K562 (cell line): ENCODE measurements around the gene CAMK2D. TPM values are rescaled to one million over a fixed set of nuclear protein-coding genes. Genes with fewer than 3 reads are reported as not detected.

Experiments
- ATAC-seq: fragments of 200-7000 bp; cut with Tn5 transposase; 3 replicates; pipeline ENCODE4 v1.9.1; 2020; ENCODE audit warnings: moderate library complexity
- BruUV-seq: library from RNA; stranded (reverse); fragments of 400-500 nt; replicated peaks from 2 replicates; lab custom pipeline; 2021; lab: Mats Ljungman, UMichigan
- CTCF ChIA-PET: fragments of 300-600 bp; formaldehyde crosslinking; extraction: SDS; loops from one replicate; lab custom pipeline; 2021; ENCODE audit warnings: low intra/inter-chr PET ratio; lab: Yijun Ruan, JAX
- POLR2A ChIA-PET: fragments of 300-600, 350-650 bp; sonication (Branson Sonifier 250); formaldehyde crosslinking; extraction: SDS; loops from one replicate; lab custom pipeline; 2021; ENCODE audit warnings: antibody characterized with exemption, inconsistent platforms; lab: Yijun Ruan, JAX
- DNase-seq, 4 experiments: peaks; one replicate each; pipeline versions ENCODE4 v3.0.0 to v3.0.0-alpha.2; 2011 to 2018; ENCODE audit warnings: low spot score in 3 of 4, mixed read lengths in 3 of 4; ENCODE audit errors: extremely low read depth in 1 of 4
- FAIRE-seq: peaks from 2 replicates; lab custom pipeline; 2011; peaks lifted over from hg19 to GRCh38; lab: Jason Lieb, UNC
- H2AFZ ChIP-seq: 2 replicates; pipeline ENCODE4 v1.6.0; 2011; ENCODE audit warnings: low read depth, low read length, control low read depth, inconsistent platforms
- H3K27ac ChIP-seq: fragments of 200-600 bp; 3 replicates; pipeline ENCODE4 v1.8.0; 2011; ENCODE audit warnings: low read depth, mild to moderate bottlenecking, control low read depth, inconsistent platforms, low read length, moderate library complexity, mixed read lengths; ENCODE audit errors: extremely low read depth
- H3K27me3 ChIP-seq, 2 experiments: fragments of 300-600 bp in 1 of 2; 2 replicates in 1 of 2; 3 replicates in 1 of 2; pipeline versions ENCODE4 v1.6.0 to v1.8.0; 2011; ENCODE audit warnings: inconsistent platforms in 2 of 2, low read length in 2 of 2, mild to moderate bottlenecking in 1 of 2, mixed read lengths in 1 of 2, moderate library complexity in 1 of 2; ENCODE audit not compliant: control insufficient read depth in 2 of 2, insufficient read depth in 2 of 2
- H3K36me3 ChIP-seq: fragments of 300-600 bp; 3 replicates; pipeline ENCODE4 v1.8.0; 2011; ENCODE audit warnings: mild to moderate bottlenecking, low read length, inconsistent platforms; ENCODE audit not compliant: control insufficient read depth, insufficient read depth
- H3K4me1 ChIP-seq, 2 experiments: fragments of 200-600 bp in 1 of 2; replicated peaks in 1 of 2; 2 replicates in 1 of 2; 3 replicates in 1 of 2; pipeline versions ENCODE4 v1.5.1 to v1.8.0; 2011; ENCODE audit warnings: inconsistent platforms in 2 of 2, low read length in 2 of 2, mild to moderate bottlenecking in 1 of 2, mixed read lengths in 1 of 2, moderate library complexity in 1 of 2; ENCODE audit not compliant: control insufficient read depth in 2 of 2, insufficient read depth in 2 of 2
- H3K4me2 ChIP-seq: 2 replicates; pipeline ENCODE4 v1.6.1; 2011; ENCODE audit warnings: low read length, control low read depth, inconsistent platforms, mixed read lengths; ENCODE audit not compliant: insufficient read depth
- H3K4me3 ChIP-seq: fragments of 200-600 bp; sonication (generic), shearing (Covaris generic); 2 replicates; pipeline ENCODE4 v1.5.1; 2016; ENCODE audit warnings: control low read depth, inconsistent platforms
- H3K79me2 ChIP-seq: fragments of 200-600 bp; 3 replicates; pipeline ENCODE4 v1.8.0; 2011; ENCODE audit warnings: low read length, inconsistent platforms; ENCODE audit not compliant: control insufficient read depth, insufficient read depth
- H3K9ac ChIP-seq, 2 experiments: 2 replicates each; pipeline versions ENCODE4 v1.6.0 to v1.6.1; 2011; ENCODE audit warnings: low read depth in 2 of 2, low read length in 2 of 2, control low read depth in 1 of 2, inconsistent platforms in 1 of 2, mild to moderate bottlenecking in 1 of 2, mixed read lengths in 1 of 2; ENCODE audit not compliant: insufficient read depth in 1 of 2
- H3K9me1 ChIP-seq: one replicate; pipeline ENCODE4 v1.6.0; 2011; ENCODE audit warnings: inconsistent platforms, mild to moderate bottlenecking, low read length, moderate library complexity; ENCODE audit not compliant: control insufficient read depth, insufficient read depth
- H3K9me3 ChIP-seq: replicated peaks from 2 replicates; pipeline ENCODE4 v1.5.1; 2011; ENCODE audit warnings: low read depth, low read length, inconsistent platforms; ENCODE audit not compliant: control insufficient read depth, insufficient read depth
- H4K20me1 ChIP-seq: replicated peaks from 2 replicates; pipeline ENCODE4 v1.6.1; 2011; ENCODE audit warnings: low read length, inconsistent platforms, mixed read lengths; ENCODE audit not compliant: control insufficient read depth, insufficient read depth
- CAMTA2 ChIP-seq: fragments of 250-450 bp; sonication (Bioruptor Pico); conservative IDR thresholded peaks from 2 replicates; pipeline ENCODE4 v1.5.1; 2022
- CBFA2T3 ChIP-seq: fragments of 450-650 bp; IDR thresholded peaks from 2 replicates; pipeline ENCODE4 v1.6.1; 2017
- HNRNPL ChIP-seq: fragments of 200-400 bp; formaldehyde crosslinking; IDR thresholded peaks from 2 replicates; pipeline ENCODE4 v1.6.1; 2017; ENCODE audit warnings: low read depth, mild to moderate bottlenecking, low read length
- KAT7 ChIP-seq: sonication (generic); formaldehyde crosslinking; IDR thresholded peaks from 2 replicates; pipeline ENCODE4 v1.8.0; 2022; ENCODE audit warnings: missing genetic modification reagents, mild to moderate bottlenecking, borderline replicate concordance
- TEAD4 ChIP-seq, 2 experiments: sonication (generic) in 1 of 2; formaldehyde crosslinking in 1 of 2; IDR thresholded peaks; 2 replicates each; pipeline versions ENCODE4 v1.6.1 to v1.8.0; 2012 to 2022; ENCODE audit warnings: borderline replicate concordance in 1 of 2, inconsistent platforms in 1 of 2, low read length in 1 of 2, mild to moderate bottlenecking in 1 of 2, missing genetic modification reagents in 1 of 2
- ZNF717 ChIP-seq: fragments of 250-450 bp; sonication (Bioruptor Pico); IDR thresholded peaks from 2 replicates; pipeline ENCODE4 v1.5.0; 2021
- in situ Hi-C: fragments of 300-500 bp; cut with MboI; formaldehyde crosslinking; loops from 4 replicates; pipeline ENCODE4 v1.15.0; 2018; ENCODE audit warnings: inconsistent platforms, mixed read lengths
- intact Hi-C: fragments of 100-400 bp; cut with micrococcal nuclease; formaldehyde crosslinking; loops from 2 replicates; pipeline ENCODE4 v1.14.2; 2022
- polyA plus RNA-seq, 8 experiments: library from polyadenylated mRNA; depleted of rRNA in 4 of 8; stranded (reverse) in 5 of 8; unstranded in 3 of 8; fragments of >200 nt; fragmentation: Nextera tagmentation in 2 of 8; fragmentation: Illumina TruSeq in 1 of 8; extraction: Ambion mirVana in 2 of 8; extraction: Trizol in 1 of 8; gene quantifications; 2 replicates each; pipeline versions ENCODE4 v1.2.1 to v1.2.3, GENCODE V29; 2011 to 2014; ENCODE audit warnings: inconsistent platforms in 1 of 8, missing spikeins in 1 of 8
- total RNA-seq, 7 experiments: library from RNA; depleted of rRNA in 6 of 7; stranded (reverse); fragments of >200 nt in 6 of 7; fragmentation: Illumina TruSeq in 2 of 7; extraction: Trizol in 2 of 7; gene quantifications; 2 replicates each; pipeline versions ENCODE4 v1.2.1 to v1.2.3, GENCODE V29; 2011 to 2021; ENCODE audit warnings: low replicate concordance in 1 of 7
- TF ChIP-seq, protein P1 (sequence below): IDR thresholded peaks from 2 replicates; pipeline ENCODE4 v1.6.1; 2011; ENCODE audit not compliant: insufficient read length; ENCODE audit errors: extremely low read depth
- TF ChIP-seq, protein P2 (sequence below), 2 experiments: fragments of 450-650 bp; IDR thresholded peaks; 2 replicates each; pipeline ENCODE4 v1.6.1; 2016

The CAMK2D gene
- total and polyA plus RNA-seq, 9 of the 15 experiments (the other 6 are each of a cell fraction or from before 2014, with no cell fraction given): 0.01 to 0.33 (median 0.04) TPM; not detected in 2

DNA sequence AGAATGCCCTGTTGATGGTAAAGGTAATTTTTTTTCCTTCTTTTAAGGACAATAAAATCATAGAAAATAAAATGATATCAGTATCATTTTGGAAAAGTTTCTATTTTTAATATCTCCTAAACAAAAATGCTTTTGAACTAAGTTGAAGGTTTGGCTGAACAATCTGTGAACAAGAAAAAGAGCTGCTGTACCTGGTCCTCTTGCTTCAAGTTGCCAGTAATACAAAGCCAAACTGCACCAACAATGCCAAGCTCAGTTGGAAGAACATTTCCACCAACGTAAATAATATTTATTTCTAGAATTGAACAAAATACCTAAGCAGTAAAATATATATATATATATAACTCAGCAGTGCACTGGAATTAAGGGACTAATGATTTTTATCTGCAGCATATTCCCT, 132.8 kb downstream of the CAMK2D start (continued):
- TF ChIP-seq KAT7 (CRISPR knock-in tag) (no peak), ZNF717 (CRISPR knock-in tag) (no peak), CAMTA2 (CRISPR knock-in tag) (no peak), CBFA2T3 (no peak), HNRNPL (no peak), TEAD4 (IDR thresholded peaks at IDR 0.05; ENCODE audit: low read length) (no peak), TEAD4 (CRISPR knock-in tag; IDR thresholded peaks at IDR 0.05; ENCODE audit: borderline replicate concordance) (no peak)

DNA sequence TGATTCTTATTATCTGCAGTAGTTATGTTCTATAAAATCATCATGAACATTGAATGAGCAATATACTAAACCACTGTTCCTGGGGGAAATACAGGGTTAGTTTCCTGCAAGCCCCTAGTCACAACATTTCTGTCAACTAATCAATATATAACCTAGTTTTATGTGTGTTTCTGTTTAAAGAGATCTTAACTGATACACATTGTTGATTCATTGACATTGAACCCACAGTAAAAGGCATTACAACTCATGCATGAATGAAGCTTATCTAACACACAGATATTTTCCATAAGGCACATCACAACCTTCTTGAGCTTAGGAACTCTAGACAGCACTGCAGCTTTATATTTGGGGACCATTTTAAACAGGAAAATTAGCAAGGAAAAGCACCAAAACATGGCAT, 134.2 kb downstream of the CAMK2D start:
- CTCF ChIA-PET: no interaction called here
- no peak overlapping the region for H3K4me2 ChIP-seq
- no peak overlapping the region for H3K9ac ChIP-seq
- no peaks in the 10 kb centered on the region for H3K36me3 ChIP-seq
- no peak overlapping the region for H2AFZ ChIP-seq
- no TSS peak for BruUV-seq
- H3K4me3 ChIP-seq: no peak overlapping the region
- POLR2A ChIA-PET: interaction anchor here (0.6 kb wide), 1 partner anchor 17 kb away, joined by 4 read pairs; no protein-coding TSS in a partner anchor
- no peaks in the 10 kb centered on the region for H4K20me1 ChIP-seq
- TF ChIP-seq, protein P1, sequence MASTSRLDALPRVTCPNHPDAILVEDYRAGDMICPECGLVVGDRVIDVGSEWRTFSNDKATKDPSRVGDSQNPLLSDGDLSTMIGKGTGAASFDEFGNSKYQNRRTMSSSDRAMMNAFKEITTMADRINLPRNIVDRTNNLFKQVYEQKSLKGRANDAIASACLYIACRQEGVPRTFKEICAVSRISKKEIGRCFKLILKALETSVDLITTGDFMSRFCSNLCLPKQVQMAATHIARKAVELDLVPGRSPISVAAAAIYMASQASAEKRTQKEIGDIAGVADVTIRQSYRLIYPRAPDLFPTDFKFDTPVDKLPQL: no peak
- TF ChIP-seq, protein P2, sequence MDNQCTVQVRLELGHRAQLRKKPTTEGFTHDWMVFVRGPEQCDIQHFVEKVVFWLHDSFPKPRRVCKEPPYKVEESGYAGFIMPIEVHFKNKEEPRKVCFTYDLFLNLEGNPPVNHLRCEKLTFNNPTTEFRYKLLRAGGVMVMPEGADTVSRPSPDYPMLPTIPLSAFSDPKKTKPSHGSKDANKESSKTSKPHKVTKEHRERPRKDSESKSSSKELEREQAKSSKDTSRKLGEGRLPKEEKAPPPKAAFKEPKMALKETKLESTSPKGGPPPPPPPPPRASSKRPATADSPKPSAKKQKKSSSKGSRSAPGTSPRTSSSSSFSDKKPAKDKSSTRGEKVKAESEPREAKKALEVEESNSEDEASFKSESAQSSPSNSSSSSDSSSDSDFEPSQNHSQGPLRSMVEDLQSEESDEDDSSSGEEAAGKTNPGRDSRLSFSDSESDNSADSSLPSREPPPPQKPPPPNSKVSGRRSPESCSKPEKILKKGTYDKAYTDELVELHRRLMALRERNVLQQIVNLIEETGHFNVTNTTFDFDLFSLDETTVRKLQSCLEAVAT (IDR thresholded peaks at IDR 0.05): no peak
- FAIRE-seq (no peak), ATAC-seq (no peak), DNase-seq (no peak)
- no peaks in the 10 kb centered on the region for H3K9me1 ChIP-seq
- no peaks in the 10 kb centered on the region for H3K4me1 ChIP-seq
- H3K9me3 ChIP-seq: no peaks in the 10 kb centered on the region; the same call in 1 of the 2 replicates
- intact Hi-C loops: no loop called here
- no peaks in the 10 kb centered on the region for H3K27me3 ChIP-seq
- H3K79me2 ChIP-seq: no peaks in the 10 kb centered on the region
- in situ Hi-C loops: no loop called here
- no peak overlapping the region for H3K27ac ChIP-seq
